GM10847 (cell line): ENCODE data around the gene PXN.

Source experiments
- POLR2A ChIP-seq: IDR thresholded peaks from 2 replicates; pipeline ENCODE4 v1.6.1; 2011; ENCODE audit not compliant: insufficient read length; ENCODE audit errors: extremely low read depth

PXN gene

GRCh38 chr12:120224304-120225199 is 41.0 kb downstream of the PXN start:
- peak; percentile 2 for TF ChIP-seq POLR2A

GRCh38 chr12:120223458-120224303 is 41.8 kb downstream of the PXN start:
- TF ChIP-seq POLR2A = no peak

GRCh38 chr12:120222288-120222832 is 43.2 kb downstream of the PXN start:
- TF ChIP-seq POLR2A = no peak

- TF ChIP-seq POLR2A = no peak
Measured at GRCh38 chr12:120221576-120221900, 44.0 kb downstream of the PXN start.

DNA sequence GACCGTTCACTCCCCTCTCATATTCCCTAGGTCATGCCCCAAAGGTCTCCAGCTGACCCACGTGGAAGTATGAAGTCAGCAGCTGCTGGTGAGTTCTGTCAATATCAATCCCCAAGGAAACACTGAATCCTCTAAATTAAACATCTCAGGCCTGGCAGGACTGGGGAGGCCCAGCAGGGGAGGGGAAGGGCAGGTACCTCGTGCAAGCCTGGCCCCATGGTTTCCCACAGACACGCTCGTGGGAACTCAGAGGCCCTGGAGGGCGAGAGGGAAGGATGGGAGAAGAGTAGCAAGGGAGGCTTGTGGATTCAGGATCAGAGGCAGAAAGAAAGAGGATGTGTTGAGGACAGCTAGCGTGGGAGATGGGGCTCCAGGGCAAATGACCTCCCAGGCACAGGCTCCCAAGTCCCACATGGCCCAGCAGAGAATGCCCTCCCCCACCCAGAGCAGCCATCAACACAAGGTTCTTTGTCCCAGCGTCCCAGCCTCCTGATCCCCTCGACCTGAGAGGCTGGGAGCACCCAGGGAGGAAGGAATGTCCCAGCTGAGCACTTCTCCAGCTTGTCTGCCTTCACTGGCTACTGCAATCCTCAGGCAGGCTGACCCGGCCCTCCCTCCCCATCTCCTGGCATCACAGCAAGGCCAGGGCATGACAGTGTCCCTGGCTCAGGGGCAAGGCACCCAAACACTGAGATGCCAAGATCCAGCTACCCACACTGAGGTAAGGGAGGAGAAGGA is 44.5 kb downstream of the PXN start:
- no peak for TF ChIP-seq POLR2A

DNA sequence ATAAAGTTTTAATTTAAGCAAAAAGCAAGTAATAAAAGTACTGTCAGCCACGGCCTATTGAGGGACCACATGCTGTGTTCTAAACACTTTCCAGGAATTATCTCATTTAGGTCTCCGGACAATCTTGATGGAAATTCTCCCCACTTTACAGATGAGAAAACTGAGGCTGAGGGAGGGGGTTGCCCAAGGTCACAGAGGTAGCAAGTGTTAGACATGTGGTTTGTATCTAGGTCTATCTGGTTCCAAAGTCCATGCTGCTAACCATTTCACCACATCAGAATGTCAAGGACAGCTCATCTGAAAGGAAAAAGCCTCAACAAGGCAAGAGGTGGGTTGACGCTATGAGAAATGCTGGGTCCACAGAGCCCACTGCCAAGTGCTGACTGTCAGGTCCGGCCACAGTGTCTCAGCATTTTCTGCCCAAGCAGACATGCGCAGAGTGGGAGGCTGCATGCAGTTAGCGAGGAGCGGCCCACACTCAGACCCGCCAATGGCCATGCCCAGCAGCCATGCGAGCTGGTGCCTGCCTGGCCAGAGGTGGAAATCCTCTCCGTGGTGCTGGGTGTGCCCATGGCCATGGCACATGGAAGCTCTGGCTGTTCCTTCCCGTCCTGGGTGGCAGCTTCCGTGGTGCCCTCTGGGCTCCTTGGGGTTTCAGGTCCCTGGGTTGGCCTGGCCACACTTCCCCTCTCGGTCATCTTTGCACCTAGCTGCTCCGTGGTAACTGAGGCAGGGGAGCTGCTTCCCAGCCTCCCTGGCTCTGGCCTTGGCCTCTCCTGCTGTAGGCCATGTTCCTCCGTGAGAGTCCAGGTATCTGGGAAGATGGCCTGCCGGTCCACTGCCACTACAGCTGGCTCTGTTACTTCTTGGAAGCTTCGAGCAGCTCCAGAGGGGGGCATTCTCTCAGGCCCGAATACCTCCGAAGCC is 46.6 kb downstream of the PXN start:
- TF ChIP-seq POLR2A = no peak

- no peak for TF ChIP-seq POLR2A
Measured at GRCh38 chr12:120216742-120217605, 48.6 kb downstream of the PXN start.

DNA sequence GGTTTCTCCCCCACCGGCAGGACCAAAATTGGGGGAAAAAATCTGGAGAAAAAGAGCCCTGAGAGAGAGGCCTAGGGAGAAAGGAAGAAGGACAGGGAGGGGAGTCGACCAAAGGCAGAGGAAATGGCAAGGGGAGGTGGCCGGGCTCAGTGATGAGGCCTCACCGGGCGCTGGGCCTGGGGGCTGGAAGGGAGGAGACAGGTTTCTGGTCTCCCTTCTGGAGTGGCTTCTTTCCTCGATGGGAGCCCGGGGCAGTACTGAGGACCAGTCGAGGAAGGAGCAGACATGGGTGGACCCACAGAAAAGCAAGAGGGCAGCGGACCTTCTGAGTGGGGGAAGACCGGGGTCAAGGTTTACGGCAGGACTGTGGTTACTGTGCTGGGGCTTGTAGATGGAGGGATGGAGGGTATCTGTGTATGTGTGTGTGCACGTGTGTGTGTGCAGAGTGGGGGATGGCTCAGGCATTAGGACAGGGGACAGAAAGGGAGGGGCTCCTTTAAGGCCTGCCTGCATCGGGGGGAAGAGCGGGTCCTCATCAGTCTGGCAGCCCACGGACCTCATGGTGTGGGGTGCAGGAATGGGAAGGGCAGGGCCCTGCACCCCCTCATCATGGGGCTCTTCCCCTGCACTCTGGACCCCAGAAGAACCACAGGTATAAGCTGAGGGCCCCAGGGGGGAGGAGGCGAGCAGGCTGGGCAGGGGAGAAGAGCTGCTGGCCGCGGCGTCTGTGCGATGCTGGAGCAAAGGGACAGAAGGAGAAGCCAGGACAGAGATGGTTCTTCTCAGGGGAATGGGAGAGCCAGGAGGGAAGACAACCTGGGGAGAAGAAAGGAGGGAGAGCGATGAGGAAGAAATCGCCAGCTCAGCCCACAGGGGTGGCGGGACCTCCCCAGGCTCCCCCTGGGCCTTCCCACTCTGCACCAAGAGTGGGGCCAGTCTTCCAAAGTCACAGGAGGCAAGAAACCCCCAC is 49.5 kb downstream of the PXN start:
- no peak for TF ChIP-seq POLR2A

DNA sequence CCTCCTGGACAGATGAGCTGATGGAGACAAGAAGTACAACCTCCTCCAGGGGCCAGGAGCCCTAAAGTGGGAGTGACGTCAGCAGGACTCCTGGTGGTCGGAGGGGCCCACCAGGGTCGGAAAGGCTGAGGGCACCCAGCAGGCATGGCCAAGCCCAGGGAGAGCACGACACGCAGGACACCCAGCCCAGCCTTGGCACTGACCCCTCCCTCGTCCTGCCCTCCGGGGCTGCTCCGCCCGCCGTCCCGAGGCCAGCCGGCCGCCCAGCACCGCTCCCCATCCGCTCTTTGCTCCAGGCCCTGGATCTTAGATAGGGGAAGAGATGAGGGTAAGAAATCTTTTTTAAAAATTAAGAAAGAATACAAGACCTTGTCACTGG is 50.2 kb downstream of the PXN start:
- no peak for TF ChIP-seq POLR2A

DNA sequence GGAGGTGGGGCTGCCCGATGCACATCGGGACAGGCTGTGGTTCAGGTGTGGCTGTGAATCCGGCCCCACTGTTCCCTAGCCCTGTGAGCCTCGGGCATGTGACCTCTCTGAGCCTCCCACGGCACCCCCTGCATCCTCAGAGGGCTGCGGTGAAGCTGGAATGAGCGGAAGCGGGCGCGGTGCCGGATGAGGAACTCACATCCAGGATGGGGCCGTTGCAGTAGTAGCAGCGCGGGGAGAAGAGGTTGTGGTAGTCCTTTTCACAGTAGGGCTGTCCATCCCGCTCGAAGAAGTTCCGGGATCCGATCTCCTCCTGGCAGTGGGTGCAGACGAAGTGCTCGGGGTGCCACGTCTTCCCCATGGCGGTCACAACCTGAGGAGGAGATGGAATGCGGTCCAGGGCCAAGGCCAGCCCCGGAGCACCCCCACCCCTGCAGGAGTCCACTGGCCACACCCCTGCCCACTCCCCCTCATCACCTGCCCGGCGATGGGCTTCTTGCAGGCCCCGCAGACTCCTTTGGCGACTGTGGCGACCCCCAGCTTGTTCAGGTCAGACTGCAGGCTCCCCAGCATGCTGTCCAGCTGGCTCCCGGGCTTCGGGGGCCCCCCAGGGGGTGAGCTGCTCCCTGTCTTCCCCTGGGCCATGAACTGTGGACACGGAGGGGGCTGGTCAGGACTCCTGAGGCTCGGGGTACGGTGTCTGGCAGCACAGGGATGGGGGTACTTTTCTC is 50.7 kb downstream of the PXN start:
- TF ChIP-seq POLR2A = no peak

DNA sequence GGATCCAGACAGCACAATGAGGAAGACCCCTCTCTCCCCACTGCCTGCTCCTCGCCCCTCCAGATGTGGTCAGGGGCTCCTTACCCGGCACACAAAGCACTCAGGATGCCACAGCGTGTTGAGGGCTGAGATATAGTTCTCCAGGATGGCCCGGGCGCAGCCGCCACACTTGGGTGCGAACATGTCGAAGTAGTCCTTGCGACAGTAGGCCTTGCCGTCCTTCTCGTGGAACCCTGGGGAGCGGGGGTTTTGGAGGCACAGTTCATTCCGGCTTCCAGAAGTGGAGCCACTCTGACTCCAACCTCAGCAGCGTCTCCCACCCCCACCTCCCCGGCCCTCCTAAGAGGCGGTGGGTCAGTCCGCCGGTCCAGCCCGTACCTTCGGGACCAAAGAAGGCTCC is 51.8 kb downstream of the PXN start:
- no peak for TF ChIP-seq POLR2A

GRCh38 chr12:120212301-120212700 is 53.2 kb downstream of the PXN start:
- TF ChIP-seq POLR2A = no peak

- TF ChIP-seq POLR2A = no peak
Measured at GRCh38 chr12:120211904-120212283, 53.6 kb downstream of the PXN start.
